T-helper 1 cell (primary cell): ENCODE data around the gene ZNF675.
"Not testable (repeated sequence)": the region's sequence is repeated elsewhere in the genome, so short reads cannot be mapped to it uniquely, and the experiment has no call there.

Source experiments
- DNase-seq, 5 donors: peaks; one replicate each; pipeline ENCODE4 v3.0.0-alpha.2; 2012 to 2020
- total RNA-seq, 4 donors: gene quantifications; one replicate each; lab custom pipeline; 2026; lab: John Stamatoyannopoulos, UW

The ZNF675 gene
- total RNA-seq = 25.1 to 42.0 (median 32.7) reads per million in 4 donors

- DNase-seq = peak; percentile 77 to 93 (median 82)
Observed at GRCh38 chr19:23686621-23687423, at the start of gene ZNF675. Gene ZNF675 (minus strand): TSS chr19:23687212. CDS start chr19:23687033, 179 bp downstream.

- not testable (repeated sequence) for DNase-seq
Observed at GRCh38 chr19:23730729-23731465, 43.9 kb upstream of the ZNF675 start.

- DNase-seq = not testable (repeated sequence)
Observed at GRCh38 chr19:23724161-23724560, 37.1 kb upstream of the ZNF675 start.

GRCh38 chr19:23718802-23719201 lies 31.8 kb upstream of the ZNF675 start:
- DNase-seq = no peak

- no peak for DNase-seq
Observed at GRCh38 chr19:23716792-23717191, 29.8 kb upstream of the ZNF675 start.

- no peak for DNase-seq
Observed at GRCh38 chr19:23709347-23709746, 22.3 kb upstream of the ZNF675 start.

- DNase-seq = no peak
Observed at GRCh38 chr19:23706657-23707056, 19.6 kb upstream of the ZNF675 start.

GRCh38 chr19:23699521-23699860 lies 12.5 kb upstream of the ZNF675 start:
- DNase-seq = no peak

GRCh38 chr19:23698711-23699520 lies 11.9 kb upstream of the ZNF675 start:
- no peak for DNase-seq

GRCh38 chr19:23692937-23693336 lies 5.9 kb upstream of the ZNF675 start:
- DNase-seq = not testable (repeated sequence)

- DNase-seq = no peak
Observed at GRCh38 chr19:23673132-23673531, 13.9 kb downstream of the ZNF675 start.

- DNase-seq = not testable (repeated sequence)
Observed at GRCh38 chr19:23668606-23669005, 18.4 kb downstream of the ZNF675 start.

- DNase-seq = no peak
Observed at GRCh38 chr19:23665651-23666410, 21.2 kb downstream of the ZNF675 start.

GRCh38 chr19:23649817-23650216 lies 37.2 kb downstream of the ZNF675 start:
- DNase-seq = not testable (repeated sequence)
